SK-N-MC (cell line): Measurements from ENCODE around the gene CDC73.
"Not testable (repeated sequence)": the region's sequence is repeated elsewhere in the genome, so short reads cannot be mapped to it uniquely, and the experiment has no call there.

Experiments
- DNase-seq: peaks from one replicate; pipeline ENCODE4 v3.0.0-alpha.2; 2011; ENCODE audit warnings: low read depth, low spot score
- H3K27ac ChIP-seq: fragments of 200-600 bp; sonication (generic); 2 replicates; pipeline ENCODE4 v1.5.1; 2016; ENCODE audit warnings: mixed run types
- H3K36me3 ChIP-seq: fragments of 200-600 bp; sonication (generic); 2 replicates; pipeline ENCODE4 v1.6.1; 2017; ENCODE audit warnings: antibody characterized with exemption, low read length, mixed read lengths; ENCODE audit not compliant: insufficient read depth
- H3K4me3 ChIP-seq: fragments of 200-600 bp; sonication (generic); 2 replicates; pipeline ENCODE4 v1.5.1; 2016
- H3K9ac ChIP-seq: fragments of 200-600 bp; sonication (generic); 2 replicates; pipeline ENCODE4 v1.8.0; 2017; ENCODE audit warnings: mixed run types, mixed read lengths; ENCODE audit not compliant: insufficient read length
- H3K9me3 ChIP-seq: fragments of 200-600 bp; sonication (generic); 2 replicates; pipeline ENCODE4 v1.6.1; 2017; ENCODE audit warnings: low read depth, mild to moderate bottlenecking, antibody characterized with exemption, low read length, moderate library complexity, mixed read lengths
- EZH2 ChIP-seq: fragments of 200-600 bp; sonication (generic); IDR thresholded peaks from one replicate; pipeline ENCODE4 v1.6.1; 2017; ENCODE audit warnings: antibody characterized with exemption
- FOXP2 ChIP-seq: optimal IDR thresholded peaks from 2 replicates; pipeline ENCODE3; 2011; ENCODE audit warnings: mild to moderate bottlenecking, moderate library complexity; ENCODE audit not compliant: insufficient read depth; ENCODE audit errors: extremely low read length, control extremely low read depth
- POLR2AphosphoS5 ChIP-seq: IDR thresholded peaks from 2 replicates; pipeline ENCODE4 v1.6.1; 2012; ENCODE audit warnings: mild to moderate bottlenecking, low read depth, low read length, borderline replicate concordance

Gene CDC73

DNA sequence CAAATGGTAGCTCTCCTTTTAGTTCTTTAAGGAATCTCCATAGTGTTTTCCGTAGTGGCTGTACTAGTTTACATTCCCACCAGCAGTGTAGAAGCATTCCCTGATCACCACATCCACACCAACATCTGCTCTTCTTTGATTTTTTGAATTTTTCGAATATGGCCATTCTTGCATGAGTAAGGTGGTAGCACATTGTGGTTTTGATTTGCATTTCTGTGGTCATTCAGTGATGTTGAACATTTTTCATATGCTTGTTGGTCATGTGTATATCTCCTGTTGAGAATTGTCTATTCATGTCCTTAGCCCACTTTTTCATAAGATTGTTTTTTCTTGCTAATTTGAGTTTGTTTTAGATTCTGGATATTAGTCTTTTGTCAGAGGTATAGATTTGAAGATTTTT is 149.2 kb downstream of the CDC73 start:
- DNase-seq, result no peak
- peaks cover 4% of the 10 kb centered on the region; the same call in 1 of the 2 replicates for H3K36me3 ChIP-seq
- H3K9me3 ChIP-seq, result no peaks in the 10 kb centered on the region
- H3K4me3 ChIP-seq, result no peak overlapping the region
- no peak overlapping the region for H3K9ac ChIP-seq
- H3K27ac ChIP-seq, result no peak overlapping the region
- TF ChIP-seq EZH2 (no peak), POLR2AphosphoS5 (no peak), FOXP2 (no peak)

DNA sequence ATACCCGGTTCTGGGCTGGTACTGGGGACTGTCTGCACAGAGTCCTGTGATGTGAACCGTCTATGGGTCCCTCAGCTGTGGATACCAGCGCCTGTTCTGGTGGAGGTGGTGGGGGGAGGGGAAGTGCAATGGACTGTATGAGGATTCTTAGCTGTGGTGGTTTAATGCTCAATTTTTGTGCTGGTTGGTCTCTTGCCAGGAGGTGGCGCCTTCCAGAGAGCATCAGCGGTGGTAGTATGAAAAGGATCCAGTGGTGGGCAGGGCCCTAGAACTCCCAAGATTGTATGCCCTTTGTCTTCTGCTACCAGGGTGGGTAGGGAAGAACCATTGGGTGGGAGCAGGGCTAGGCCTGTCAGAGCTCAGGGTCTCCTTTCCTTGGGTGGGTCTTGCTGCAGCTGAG is 153.9 kb downstream of the CDC73 start:
- DNase-seq, result no peak
- Histone ChIP-seq H3K9me3 (no peaks in the 10 kb centered on the region), H3K27ac (no peak overlapping the region), H3K4me3 (no peak overlapping the region), H3K36me3 (no peaks in the 10 kb centered on the region; the same call in 1 of the 2 replicates), H3K9ac (no peak overlapping the region)
- TF ChIP-seq POLR2AphosphoS5 (no peak), EZH2 (no peak)

DNA sequence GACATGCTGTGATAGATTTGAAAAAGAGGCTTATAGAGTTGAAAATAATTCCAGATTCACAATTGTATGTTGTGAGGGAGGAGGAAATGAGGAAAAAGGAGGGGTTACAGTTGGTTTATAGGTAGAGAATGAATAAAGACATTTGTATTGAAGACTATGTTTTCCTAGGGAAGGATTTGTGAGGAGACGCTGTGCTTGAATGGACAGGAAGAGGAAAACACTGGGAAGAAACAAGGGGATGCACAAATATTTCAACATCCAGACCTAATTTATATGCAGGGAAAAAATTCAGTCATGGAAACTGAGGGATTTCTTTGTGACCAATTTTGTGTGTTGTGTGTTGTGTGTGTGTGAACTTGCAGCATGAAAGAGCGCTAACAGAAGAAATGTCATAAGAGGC is 157.1 kb downstream of the CDC73 start:
- H3K36me3 ChIP-seq, result no peaks in the 10 kb centered on the region; the same call in 1 of the 2 replicates
- no peak overlapping the region for H3K27ac ChIP-seq
- H3K9ac ChIP-seq, result no peak overlapping the region
- no peak for DNase-seq
- H3K9me3 ChIP-seq, result no peaks in the 10 kb centered on the region
- no peak for TF ChIP-seq FOXP2
- TF ChIP-seq EZH2, result no peak
- no peak for TF ChIP-seq POLR2AphosphoS5
- no peak overlapping the region for H3K4me3 ChIP-seq

DNA sequence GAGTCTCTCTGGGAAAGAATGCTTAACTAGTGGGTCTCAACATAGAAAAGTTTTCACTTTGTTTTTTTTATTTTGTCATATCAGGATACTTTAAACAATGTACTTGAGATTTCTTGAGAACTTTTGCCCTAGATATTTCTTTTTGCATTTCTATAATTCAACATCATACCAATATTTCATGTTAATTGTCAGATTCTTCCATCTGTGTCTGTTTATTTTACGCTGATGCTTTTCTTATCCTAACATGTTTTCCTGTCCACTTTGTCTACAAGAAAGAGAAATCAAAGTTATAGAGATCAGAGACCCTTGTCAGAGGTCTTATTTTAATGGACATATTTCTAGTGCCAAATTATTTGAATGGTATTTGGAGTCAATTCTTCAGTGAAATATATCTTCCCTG is 160.1 kb downstream of the CDC73 start:
- no peak for DNase-seq
- TF ChIP-seq FOXP2, result no peak
- Histone ChIP-seq H3K36me3 (0 out of 2 replicates have a peak, but pooled peaks cover 4% of the 10 kb centered on the region), H3K4me3 (no peak overlapping the region), H3K27ac (no peak overlapping the region), H3K9ac (no peak overlapping the region), H3K9me3 (no peaks in the 10 kb centered on the region)

DNA sequence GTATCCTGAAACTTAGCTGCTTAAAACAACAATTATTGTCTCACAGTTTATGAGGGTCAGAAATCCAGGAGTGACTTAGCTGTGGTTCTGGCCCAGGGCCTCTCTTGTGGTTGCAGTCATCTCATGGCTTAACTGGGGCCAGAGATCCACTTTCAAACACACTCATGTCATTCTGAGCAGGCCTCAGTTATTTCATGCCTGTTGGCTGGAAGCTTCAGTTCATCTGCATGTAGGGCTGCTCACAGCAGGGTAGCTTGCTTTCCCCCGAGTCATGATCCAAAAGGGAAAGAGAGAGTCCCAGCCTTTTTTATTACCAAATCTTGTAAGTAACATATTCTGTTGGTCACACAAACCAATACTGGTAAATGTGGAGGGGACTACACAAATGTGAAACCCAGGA is 161.2 kb downstream of the CDC73 start:
- H3K4me3 ChIP-seq, result no peak overlapping the region
- DNase-seq, result no peak
- H3K27ac ChIP-seq, result no peak overlapping the region
- no peak for TF ChIP-seq POLR2AphosphoS5
- TF ChIP-seq EZH2, result no peak
- TF ChIP-seq FOXP2, result no peak
- H3K9me3 ChIP-seq, result no peaks in the 10 kb centered on the region
- no peak overlapping the region for H3K9ac ChIP-seq
- H3K36me3 ChIP-seq, result 0 out of 2 replicates have a peak, but pooled peaks cover 4% of the 10 kb centered on the region

DNA sequence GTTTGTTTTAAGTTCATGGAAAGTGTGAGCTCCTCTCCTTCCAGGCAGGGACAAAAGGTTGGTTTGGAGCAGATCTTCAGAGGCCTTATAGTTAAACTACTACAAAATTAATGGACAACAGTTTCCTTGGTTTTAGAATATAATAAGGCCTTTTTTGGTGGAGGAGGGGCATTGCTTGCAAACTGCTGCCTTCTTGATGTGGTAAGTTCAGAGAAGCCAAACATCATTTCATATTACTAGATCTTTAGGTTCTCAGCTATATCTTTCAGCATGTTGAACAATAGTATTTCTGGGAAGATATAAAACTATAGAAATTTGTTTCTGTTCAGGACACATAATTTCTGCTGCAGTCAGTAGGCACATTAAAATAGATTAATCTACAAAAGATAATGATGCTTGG is 162.4 kb downstream of the CDC73 start:
- Histone ChIP-seq H3K27ac (no peak overlapping the region), H3K9ac (no peak overlapping the region)

DNA sequence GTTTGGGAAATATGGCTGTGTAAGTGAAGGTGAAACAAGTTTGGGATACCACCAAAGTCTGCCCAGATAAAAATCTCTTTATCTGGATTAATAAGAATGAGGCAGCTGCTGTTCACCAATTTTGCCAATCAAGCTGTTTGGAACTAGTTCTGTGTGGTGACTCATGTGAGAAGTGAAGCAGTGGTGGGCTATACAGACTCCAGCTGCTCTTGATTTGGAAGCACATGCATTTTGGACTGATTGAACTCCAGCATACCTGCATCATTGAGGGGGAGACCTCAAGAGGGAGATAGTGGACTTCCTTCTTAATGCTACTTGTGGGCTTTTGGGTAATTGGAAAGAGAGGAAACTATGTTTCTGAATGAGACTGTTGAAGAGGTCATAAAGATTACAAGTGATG is 163.8 kb downstream of the CDC73 start:
- no peak overlapping the region for H3K27ac ChIP-seq
- TF ChIP-seq EZH2, result no peak
- no peak for TF ChIP-seq POLR2AphosphoS5
- TF ChIP-seq FOXP2, result no peak
- 0 out of 2 replicates have a peak, but pooled peaks cover 4% of the 10 kb centered on the region for H3K36me3 ChIP-seq
- H3K4me3 ChIP-seq, result no peak overlapping the region
- DNase-seq, result no peak
- no peaks in the 10 kb centered on the region for H3K9me3 ChIP-seq
- H3K9ac ChIP-seq, result no peak overlapping the region

More for the DNA sequence above, 162.4 kb downstream of the CDC73 start:
- H3K36me3 ChIP-seq, result 0 out of 2 replicates have a peak, but pooled peaks cover 4% of the 10 kb centered on the region
- no peak overlapping the region for H3K4me3 ChIP-seq
- TF ChIP-seq FOXP2 (no peak), EZH2 (no peak), POLR2AphosphoS5 (no peak)
- DNase-seq, result no peak
- no peaks in the 10 kb centered on the region for H3K9me3 ChIP-seq

DNA sequence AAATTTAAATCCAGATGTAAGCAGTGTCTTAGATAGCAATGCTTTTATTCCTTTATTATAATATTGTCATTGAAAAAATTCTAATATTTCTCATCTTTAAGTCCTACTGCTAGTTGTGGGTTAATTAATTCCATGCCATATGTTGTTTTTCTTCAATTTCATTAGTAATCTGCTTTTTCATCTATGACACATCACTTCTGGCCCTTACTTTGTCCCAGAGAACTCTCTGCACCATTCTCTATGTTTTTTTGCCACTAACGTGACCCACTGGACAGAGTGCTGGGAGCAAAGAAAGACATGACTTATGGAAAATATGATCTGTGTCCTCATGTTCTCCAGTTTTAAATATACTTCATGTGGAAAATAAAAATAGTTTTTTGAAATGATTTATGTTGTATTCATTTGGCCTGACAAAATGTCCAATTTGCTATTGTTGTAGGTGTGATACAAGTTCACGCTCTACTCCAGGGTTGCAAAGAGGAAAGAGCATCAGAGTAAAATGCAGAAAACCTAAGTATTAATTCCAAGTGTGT is 166.8 kb downstream of the CDC73 start:
- DNase-seq, H3K27ac ChIP-seq: not testable (repeated sequence)

DNA sequence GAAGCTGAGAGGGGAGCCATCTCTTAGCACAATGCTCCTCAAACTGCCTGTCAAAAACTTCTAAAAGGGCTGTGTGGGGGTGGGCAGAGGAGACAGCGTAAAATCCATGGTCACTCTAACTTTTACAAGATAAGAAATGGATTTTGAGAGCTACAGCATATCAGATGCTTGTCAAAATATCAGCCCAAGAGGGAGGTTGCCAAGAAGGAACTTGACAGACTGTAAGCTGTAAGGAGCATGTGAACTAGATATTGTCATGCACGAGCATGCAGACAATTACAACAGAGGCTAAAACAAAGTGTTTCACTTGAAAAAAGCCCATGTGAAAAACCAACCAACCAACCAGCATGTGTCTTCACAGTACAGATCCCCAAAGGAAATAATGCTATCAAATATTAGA is 171.9 kb downstream of the CDC73 start:
- no peak for DNase-seq
- Histone ChIP-seq H3K27ac (no peak overlapping the region), H3K9ac (no peak overlapping the region), H3K4me3 (no peak overlapping the region), H3K9me3 (no peaks in the 10 kb centered on the region), H3K36me3 (no peaks in the 10 kb centered on the region)
- TF ChIP-seq FOXP2, result no peak
- TF ChIP-seq POLR2AphosphoS5, result no peak
- no peak for TF ChIP-seq EZH2

More for the DNA sequence above, 166.8 kb downstream of the CDC73 start:
- H3K9me3 ChIP-seq, H3K4me3 ChIP-seq, H3K9ac ChIP-seq, H3K36me3 ChIP-seq: not testable (repeated sequence)
